Suprapubic skin (tissue), 3 donors: Measurements from ENCODE around the gene GNA12.

ENCODE experiments used
- CTCF ChIP-seq, 2 donors: fragments of 200-600 bp in 1 of 2; fragments of 450-650 bp in 1 of 2; sonication (generic) in 1 of 2; IDR thresholded peaks; one replicate each; pipeline ENCODE4 v1.5.1; 2016 to 2019; ENCODE audit warnings: antibody characterized with exemption in 2 of 2, mild to moderate bottlenecking in 1 of 2, moderate library complexity in 1 of 2
- POLR2AphosphoS5 ChIP-seq, 3 donors: sonication (generic); formaldehyde crosslinking; IDR thresholded peaks; one replicate each; pipeline ENCODE4 v1.6.1; 2017; ENCODE audit warnings: antibody characterized with exemption in 3 of 3

DNA sequence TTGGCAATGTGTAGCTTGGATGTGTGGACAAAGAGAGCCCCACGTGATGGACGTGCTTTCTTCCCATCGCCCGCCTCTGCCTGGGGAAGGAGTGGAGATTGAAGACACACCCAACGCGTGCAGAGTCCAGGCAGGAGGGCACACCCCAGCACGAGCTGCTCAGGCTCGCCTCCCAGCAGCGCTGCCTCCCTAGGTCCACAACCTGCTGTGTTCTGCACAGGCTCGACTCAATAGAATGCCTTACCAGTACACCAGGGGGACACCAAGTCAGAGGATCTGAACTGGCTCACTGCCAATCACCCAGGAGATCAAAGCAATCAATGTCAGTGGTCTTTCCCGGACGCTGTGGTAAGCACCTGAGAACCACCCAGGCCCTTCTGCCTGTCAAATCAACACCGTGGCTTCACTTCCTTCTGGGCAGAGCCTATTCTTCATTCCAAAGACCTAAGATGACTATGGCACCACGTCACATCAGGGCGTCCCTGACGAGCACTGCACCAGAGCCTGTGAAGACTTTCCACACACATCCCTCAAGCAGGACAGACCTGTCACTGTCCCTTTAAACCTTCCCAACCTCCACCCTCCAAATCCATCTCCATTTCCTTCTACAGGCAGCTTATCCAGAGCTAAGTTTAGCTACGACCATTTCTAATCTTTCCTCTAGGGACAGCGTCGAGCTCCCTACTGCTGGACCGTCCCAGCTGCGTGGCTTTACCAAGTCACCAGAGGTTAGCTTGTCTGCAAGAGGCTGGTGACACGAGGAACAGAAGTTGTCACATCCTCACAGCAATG lies 83.8 kb downstream of the GNA12 start:
- TF ChIP-seq CTCF (IDR thresholded peaks at IDR 0.05) (peak in 1 of 2 donors; percentile 15), POLR2AphosphoS5 (IDR thresholded peaks at IDR 0.05) (peak in 1 of 3 donors; percentile 7)
